K562 (cell line): ENCODE measurements around the gene TMC1. TPM values are rescaled to one million over a fixed set of nuclear protein-coding genes. Genes with fewer than 3 reads are reported as not detected.

Source experiments
- ARID1B ChIP-seq: fragments of 450-650 bp; IDR thresholded peaks from 2 replicates; pipeline ENCODE4 v1.6.1; 2016; ENCODE audit warnings: antibody characterized with exemption, mild to moderate bottlenecking, inconsistent platforms
- CCNT2 ChIP-seq: IDR thresholded peaks from 2 replicates; pipeline ENCODE4 v1.6.1; 2011; ENCODE audit warnings: borderline replicate concordance, low read depth, mild to moderate bottlenecking, moderate library complexity, mixed read lengths, low read length; ENCODE audit not compliant: insufficient read length; ENCODE audit errors: extremely low read depth
- CEBPG ChIP-seq, 3 experiments: fragments of 200-800 bp in 1 of 3; sonication (Bioruptor generic) in 1 of 3; sonication (generic) in 1 of 3; formaldehyde crosslinking in 1 of 3; IDR thresholded peaks in 2 of 3; conservative IDR thresholded peaks in 1 of 3; 2 replicates each; pipeline versions ENCODE4 v1.6.1 to v1.8.0; 2016 to 2022; ENCODE audit warnings: missing compliant biosample characterization in 2 of 3, missing genetic modification characterization in 2 of 3, mild to moderate bottlenecking in 1 of 3, missing genetic modification reagents in 1 of 3
- ETS2 ChIP-seq: IDR thresholded peaks from 2 replicates; pipeline ENCODE4 v1.6.1; 2016; ENCODE audit warnings: borderline replicate concordance, missing genetic modification characterization, mild to moderate bottlenecking, moderate library complexity, missing compliant biosample characterization; ENCODE audit not compliant: poor library complexity, severe bottlenecking
- FOSL1 ChIP-seq: fragments of 200-800 bp; sonication (Bioruptor generic); conservative IDR thresholded peaks from 2 replicates; pipeline ENCODE4 v1.6.1; 2016; ENCODE audit warnings: missing genetic modification characterization, missing compliant biosample characterization
- HDAC8 ChIP-seq: fragments of 450-650 bp; IDR thresholded peaks from 2 replicates; pipeline ENCODE4 v1.6.1; 2016; ENCODE audit warnings: mild to moderate bottlenecking, missing genetic modification characterization, moderate library complexity, missing compliant biosample characterization
- MAFF ChIP-seq: IDR thresholded peaks from 2 replicates; pipeline ENCODE4 v1.6.1; 2012; ENCODE audit warnings: low read length, improper control_type of control experiment
- SIN3A ChIP-seq, 2 experiments: fragments of 150-350 bp in 1 of 2; IDR thresholded peaks; 2 replicates each; pipeline ENCODE4 v1.6.1; 2011 to 2016; ENCODE audit warnings: borderline replicate concordance in 2 of 2, low read depth in 2 of 2, low read length in 2 of 2, mild to moderate bottlenecking in 2 of 2, moderate library complexity in 2 of 2; ENCODE audit not compliant: control insufficient read depth in 1 of 2
- TEAD1 ChIP-seq, 2 experiments: fragments of 450-650 bp in 1 of 2; sonication (generic) in 1 of 2; formaldehyde crosslinking; IDR thresholded peaks; 2 replicates each; pipeline versions ENCODE4 v1.4.0 to v1.8.0; 2020 to 2022; ENCODE audit warnings: mild to moderate bottlenecking in 2 of 2, missing genetic modification reagents in 1 of 2
- TEAD4 ChIP-seq, 2 experiments: sonication (generic) in 1 of 2; formaldehyde crosslinking in 1 of 2; IDR thresholded peaks; 2 replicates each; pipeline versions ENCODE4 v1.6.1 to v1.8.0; 2012 to 2022; ENCODE audit warnings: borderline replicate concordance in 1 of 2, inconsistent platforms in 1 of 2, low read length in 1 of 2, mild to moderate bottlenecking in 1 of 2, missing genetic modification reagents in 1 of 2
- ZNF212 ChIP-seq: fragments of 450-650 bp; formaldehyde crosslinking; IDR thresholded peaks from 2 replicates; pipeline ENCODE4 v1.4.0; 2020; ENCODE audit warnings: mild to moderate bottlenecking
- polyA plus RNA-seq, 8 experiments: library from polyadenylated mRNA; depleted of rRNA in 4 of 8; stranded (reverse) in 5 of 8; unstranded in 3 of 8; fragments of >200 nt; fragmentation: Nextera tagmentation in 2 of 8; fragmentation: Illumina TruSeq in 1 of 8; extraction: Ambion mirVana in 2 of 8; extraction: Trizol in 1 of 8; gene quantifications; 2 replicates each; pipeline versions ENCODE4 v1.2.1 to v1.2.3, GENCODE V29; 2011 to 2014; ENCODE audit warnings: inconsistent platforms in 1 of 8, missing spikeins in 1 of 8
- total RNA-seq, 7 experiments: library from RNA; depleted of rRNA in 6 of 7; stranded (reverse); fragments of >200 nt in 6 of 7; fragmentation: Illumina TruSeq in 2 of 7; extraction: Trizol in 2 of 7; gene quantifications; 2 replicates each; pipeline versions ENCODE4 v1.2.1 to v1.2.3, GENCODE V29; 2011 to 2021; ENCODE audit warnings: low replicate concordance in 1 of 7
- TF ChIP-seq, protein P1 (sequence below): fragments of 450-650 bp; IDR thresholded peaks from 2 replicates; pipeline ENCODE4 v1.6.1; 2016; ENCODE audit warnings: missing biosample characterization, missing genetic modification characterization
- TF ChIP-seq, protein P2 (sequence below): fragments of 450-650 bp; IDR thresholded peaks from 2 replicates; pipeline ENCODE4 v1.6.1; 2016
- TF ChIP-seq, protein P3 (sequence below): fragments of 450-650 bp; IDR thresholded peaks from 2 replicates; pipeline ENCODE4 v1.6.1; 2018; ENCODE audit not compliant: partially characterized antibody
- TF ChIP-seq, protein P4 (sequence below): fragments of 200-400 bp; formaldehyde crosslinking; IDR thresholded peaks from 2 replicates; pipeline ENCODE4 v1.6.1; 2017; ENCODE audit warnings: mild to moderate bottlenecking, low read depth, low read length, moderate library complexity

TMC1 gene
- total and polyA plus RNA-seq, 9 of the 15 experiments (the other 6 are each of a cell fraction or from before 2014, with no cell fraction given), result 0.10 to 0.15 TPM; not detected in 7

DNA sequence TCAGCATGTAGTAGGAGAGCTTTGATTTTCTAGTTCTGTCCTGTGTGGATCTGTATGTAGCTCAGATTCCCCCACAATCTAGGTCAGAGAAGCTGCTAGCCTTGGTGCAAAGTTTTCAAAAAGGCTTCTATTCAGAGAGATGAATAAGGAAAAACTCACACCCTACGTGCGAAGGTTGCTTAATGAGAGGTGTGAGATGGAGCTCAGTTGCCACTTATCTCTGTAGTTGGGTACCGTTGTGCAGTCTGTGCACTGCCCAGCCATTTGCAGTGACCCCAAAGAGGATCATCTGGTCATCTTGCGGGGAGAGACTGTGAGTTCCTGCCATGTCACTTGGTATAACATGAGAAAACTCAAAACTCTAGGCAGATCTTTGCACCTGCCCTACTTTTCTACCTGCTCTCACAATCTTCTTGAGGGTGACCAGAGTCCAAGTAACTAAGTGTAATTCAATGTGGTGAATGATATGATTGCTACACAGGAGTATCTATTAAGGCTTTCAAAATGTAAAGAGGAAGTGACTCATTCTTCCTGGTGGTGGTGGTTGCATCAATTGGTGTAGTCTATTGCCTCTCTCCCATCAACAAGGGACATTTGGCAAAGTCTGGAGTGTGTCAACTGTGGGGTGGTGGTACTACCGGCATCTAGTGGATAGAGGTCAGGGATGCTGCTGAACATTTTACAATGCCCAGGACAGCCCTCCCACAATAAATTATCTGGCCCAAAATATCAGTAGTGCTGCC, 65.2 kb downstream of the TMC1 start (continued):
- TF ChIP-seq, protein P1, sequence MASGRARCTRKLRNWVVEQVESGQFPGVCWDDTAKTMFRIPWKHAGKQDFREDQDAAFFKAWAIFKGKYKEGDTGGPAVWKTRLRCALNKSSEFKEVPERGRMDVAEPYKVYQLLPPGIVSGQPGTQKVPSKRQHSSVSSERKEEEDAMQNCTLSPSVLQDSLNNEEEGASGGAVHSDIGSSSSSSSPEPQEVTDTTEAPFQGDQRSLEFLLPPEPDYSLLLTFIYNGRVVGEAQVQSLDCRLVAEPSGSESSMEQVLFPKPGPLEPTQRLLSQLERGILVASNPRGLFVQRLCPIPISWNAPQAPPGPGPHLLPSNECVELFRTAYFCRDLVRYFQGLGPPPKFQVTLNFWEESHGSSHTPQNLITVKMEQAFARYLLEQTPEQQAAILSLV (tag), result no peak
- TF ChIP-seq, protein P2, sequence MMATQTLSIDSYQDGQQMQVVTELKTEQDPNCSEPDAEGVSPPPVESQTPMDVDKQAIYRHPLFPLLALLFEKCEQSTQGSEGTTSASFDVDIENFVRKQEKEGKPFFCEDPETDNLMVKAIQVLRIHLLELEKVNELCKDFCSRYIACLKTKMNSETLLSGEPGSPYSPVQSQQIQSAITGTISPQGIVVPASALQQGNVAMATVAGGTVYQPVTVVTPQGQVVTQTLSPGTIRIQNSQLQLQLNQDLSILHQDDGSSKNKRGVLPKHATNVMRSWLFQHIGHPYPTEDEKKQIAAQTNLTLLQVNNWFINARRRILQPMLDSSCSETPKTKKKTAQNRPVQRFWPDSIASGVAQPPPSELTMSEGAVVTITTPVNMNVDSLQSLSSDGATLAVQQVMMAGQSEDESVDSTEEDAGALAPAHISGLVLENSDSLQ, result 0 out of 2 replicates have a peak, but pooled peaks have one; percentile 9
- no peak for TF ChIP-seq HDAC8 (tag)
- 0 out of 2 replicates have a peak, but pooled peaks have one; percentile 35 for TF ChIP-seq TEAD4 (IDR thresholded peaks at IDR 0.05; ENCODE audit: low read length)
- TF ChIP-seq TEAD4 (CRISPR knock-in tag; IDR thresholded peaks at IDR 0.05; ENCODE audit: borderline replicate concordance), result no peak
- TF ChIP-seq CEBPG (CRISPR knock-in tag; IDR thresholded peaks at IDR 0.05), result peak; percentile 70
- TF ChIP-seq CEBPG (tag; conservative IDR thresholded peaks at IDR 0.05 in 1 of 2, IDR thresholded peaks at IDR 0.05 in 1 of 2), result peak; percentile 44 to 79; a peak in 3 of 4 replicates
- no peak for TF ChIP-seq ETS2 (tag)
- no peak for TF ChIP-seq MAFF
- TF ChIP-seq, protein P3, sequence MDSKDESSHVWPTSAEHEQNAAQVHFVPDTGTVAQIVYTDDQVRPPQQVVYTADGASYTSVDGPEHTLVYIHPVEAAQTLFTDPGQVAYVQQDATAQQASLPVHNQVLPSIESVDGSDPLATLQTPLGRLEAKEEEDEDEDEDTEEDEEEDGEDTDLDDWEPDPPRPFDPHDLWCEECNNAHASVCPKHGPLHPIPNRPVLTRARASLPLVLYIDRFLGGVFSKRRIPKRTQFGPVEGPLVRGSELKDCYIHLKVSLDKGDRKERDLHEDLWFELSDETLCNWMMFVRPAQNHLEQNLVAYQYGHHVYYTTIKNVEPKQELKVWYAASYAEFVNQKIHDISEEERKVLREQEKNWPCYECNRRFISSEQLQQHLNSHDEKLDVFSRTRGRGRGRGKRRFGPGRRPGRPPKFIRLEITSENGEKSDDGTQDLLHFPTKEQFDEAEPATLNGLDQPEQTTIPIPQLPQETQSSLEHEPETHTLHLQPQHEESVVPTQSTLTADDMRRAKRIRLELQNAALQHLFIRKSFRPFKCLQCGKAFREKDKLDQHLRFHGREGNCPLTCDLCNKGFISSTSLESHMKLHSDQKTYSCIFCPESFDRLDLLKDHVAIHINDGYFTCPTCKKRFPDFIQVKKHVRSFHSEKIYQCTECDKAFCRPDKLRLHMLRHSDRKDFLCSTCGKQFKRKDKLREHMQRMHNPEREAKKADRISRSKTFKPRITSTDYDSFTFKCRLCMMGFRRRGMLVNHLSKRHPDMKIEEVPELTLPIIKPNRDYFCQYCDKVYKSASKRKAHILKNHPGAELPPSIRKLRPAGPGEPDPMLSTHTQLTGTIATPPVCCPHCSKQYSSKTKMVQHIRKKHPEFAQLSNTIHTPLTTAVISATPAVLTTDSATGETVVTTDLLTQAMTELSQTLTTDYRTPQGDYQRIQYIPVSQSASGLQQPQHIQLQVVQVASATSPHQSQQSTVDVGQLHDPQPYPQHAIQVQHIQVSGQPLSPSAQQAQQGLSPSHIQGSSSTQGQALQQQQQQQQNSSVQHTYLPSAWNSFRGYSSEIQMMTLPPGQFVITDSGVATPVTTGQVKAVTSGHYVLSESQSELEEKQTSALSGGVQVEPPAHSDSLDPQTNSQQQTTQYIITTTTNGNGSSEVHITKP, result peak; percentile 37
- TF ChIP-seq SIN3A (IDR thresholded peaks at IDR 0.05; ENCODE audit: borderline replicate concordance in 2 of 2, control insufficient read depth in 1 of 2, low read depth in 2 of 2, low read length in 2 of 2), result no peak
- no peak for TF ChIP-seq ZNF212
- TF ChIP-seq, protein P4, sequence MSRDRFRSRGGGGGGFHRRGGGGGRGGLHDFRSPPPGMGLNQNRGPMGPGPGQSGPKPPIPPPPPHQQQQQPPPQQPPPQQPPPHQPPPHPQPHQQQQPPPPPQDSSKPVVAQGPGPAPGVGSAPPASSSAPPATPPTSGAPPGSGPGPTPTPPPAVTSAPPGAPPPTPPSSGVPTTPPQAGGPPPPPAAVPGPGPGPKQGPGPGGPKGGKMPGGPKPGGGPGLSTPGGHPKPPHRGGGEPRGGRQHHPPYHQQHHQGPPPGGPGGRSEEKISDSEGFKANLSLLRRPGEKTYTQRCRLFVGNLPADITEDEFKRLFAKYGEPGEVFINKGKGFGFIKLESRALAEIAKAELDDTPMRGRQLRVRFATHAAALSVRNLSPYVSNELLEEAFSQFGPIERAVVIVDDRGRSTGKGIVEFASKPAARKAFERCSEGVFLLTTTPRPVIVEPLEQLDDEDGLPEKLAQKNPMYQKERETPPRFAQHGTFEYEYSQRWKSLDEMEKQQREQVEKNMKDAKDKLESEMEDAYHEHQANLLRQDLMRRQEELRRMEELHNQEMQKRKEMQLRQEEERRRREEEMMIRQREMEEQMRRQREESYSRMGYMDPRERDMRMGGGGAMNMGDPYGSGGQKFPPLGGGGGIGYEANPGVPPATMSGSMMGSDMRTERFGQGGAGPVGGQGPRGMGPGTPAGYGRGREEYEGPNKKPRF, result no peak
- TF ChIP-seq CCNT2, result no peak
- TF ChIP-seq TEAD1 (CRISPR knock-in tag; IDR thresholded peaks at IDR 0.05), result no peak
- TF ChIP-seq ARID1B, result peak; percentile 60; the same call in 1 of the 2 replicates
- TF ChIP-seq FOSL1, result peak; percentile 82
